Common myeloid progenitor, CD34-positive (primary cell): ENCODE measurements around the gene L3MBTL1.

Experiments
- CTCF ChIA-PET: fragments of 350-600 bp; sonication (Branson Sonifier 250); formaldehyde crosslinking; loops from one replicate; lab custom pipeline; 2021; ENCODE audit warnings: antibody characterized with exemption; lab: Charles Lee
- POLR2A ChIA-PET: fragments of 350-600 bp; sonication (Branson Sonifier 250); formaldehyde crosslinking; loops from one replicate; lab custom pipeline; 2021; ENCODE audit warnings: antibody characterized with exemption; lab: Charles Lee
- DNase-seq, 3 donors: peaks; one replicate each; pipeline versions ENCODE4 v3.0.0 to v3.0.0-alpha.2; 2013
- H3K27ac ChIP-seq, 2 experiments: 1 replicate in 1 of 2; 2 replicates in 1 of 2; pipeline ENCODE4 v1.7.0; 2013; ENCODE audit warnings: inconsistent platforms in 2 of 2, low read length in 2 of 2, mild to moderate bottlenecking in 2 of 2, low read depth in 1 of 2, moderate library complexity in 1 of 2; ENCODE audit not compliant: severe bottlenecking in 2 of 2, insufficient read depth in 1 of 2, poor library complexity in 1 of 2
- H3K27me3 ChIP-seq, 5 experiments: replicated peaks in 2 of 5; 1 replicate in 3 of 5; 2 replicates in 2 of 5; pipeline versions ENCODE4 v1.6.1 to v1.7.0; 2013; ENCODE audit warnings: low read length in 4 of 5, mild to moderate bottlenecking in 2 of 5, moderate library complexity in 2 of 5, inconsistent platforms in 1 of 5; ENCODE audit not compliant: insufficient read depth in 5 of 5, control insufficient read depth in 4 of 5
- H3K36me3 ChIP-seq, 4 experiments: 1 replicate in 2 of 4; 2 replicates in 2 of 4; pipeline versions ENCODE4 v1.6.1 to v1.7.0; 2013; ENCODE audit warnings: low read length in 3 of 4, control low read depth in 1 of 4, mild to moderate bottlenecking in 1 of 4; ENCODE audit not compliant: control insufficient read depth in 4 of 4, insufficient read depth in 4 of 4
- H3K4me1 ChIP-seq, 4 experiments: 1 replicate in 3 of 4; 2 replicates in 1 of 4; pipeline versions ENCODE4 v1.6.1 to v1.7.1; 2013; ENCODE audit warnings: low read length in 3 of 4, mild to moderate bottlenecking in 3 of 4, control low read depth in 1 of 4, inconsistent platforms in 1 of 4, moderate library complexity in 1 of 4; ENCODE audit not compliant: control insufficient read depth in 4 of 4, insufficient read depth in 4 of 4; ENCODE audit errors: control extremely low read depth in 1 of 4
- H3K4me3 ChIP-seq, 7 experiments: 1 replicate in 4 of 7; 2 replicates in 3 of 7; pipeline versions ENCODE4 v1.5.1 to v1.7.0; 2013; ENCODE audit warnings: mild to moderate bottlenecking in 7 of 7, low read length in 6 of 7, moderate library complexity in 6 of 7, inconsistent platforms in 2 of 7, low read depth in 2 of 7, control low read depth in 1 of 7; ENCODE audit not compliant: insufficient read depth in 4 of 7, control insufficient read depth in 1 of 7; ENCODE audit errors: extremely low read depth in 1 of 7
- H3K9me3 ChIP-seq, 5 experiments: 1 replicate in 4 of 5; 2 replicates in 1 of 5; pipeline versions ENCODE4 v1.6.1 to v1.7.1; 2013; ENCODE audit warnings: low read length in 4 of 5, mild to moderate bottlenecking in 2 of 5, inconsistent platforms in 1 of 5, low read depth in 1 of 5, moderate library complexity in 1 of 5; ENCODE audit not compliant: control insufficient read depth in 4 of 5, insufficient read depth in 2 of 5; ENCODE audit errors: control extremely low read depth in 1 of 5
- WGBS: methylation state at CpG from one replicate; pipeline ENCODE4 v1.1.5; 2013; ENCODE audit not compliant: insufficient coverage; 5-methylcytosine and 5-hydroxymethylcytosine counted together

The L3MBTL1 gene

DNA sequence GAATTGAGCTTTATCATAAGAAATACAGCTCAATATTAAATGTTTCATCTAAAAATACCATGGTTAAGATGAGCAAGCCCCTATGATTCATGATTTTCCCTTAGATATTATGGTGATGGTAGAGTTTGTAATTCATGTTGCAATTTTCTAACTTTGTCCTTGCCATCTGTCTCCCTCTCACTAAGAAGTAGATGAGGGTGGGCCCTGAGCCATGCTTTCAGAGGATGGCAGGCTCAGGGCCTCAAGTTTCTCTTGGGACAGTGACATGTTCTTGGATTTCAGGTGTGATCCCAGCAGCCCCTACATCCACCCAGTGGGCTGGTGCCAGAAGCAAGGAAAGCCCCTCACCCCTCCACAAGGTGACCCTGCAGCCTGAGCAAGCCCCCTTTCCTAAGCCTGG is 25.6 kb downstream of the L3MBTL1 start:
- H3K9me3 ChIP-seq = no peaks in the 10 kb centered on the region
- no peaks in the 10 kb centered on the region for H3K27me3 ChIP-seq
- H3K27ac ChIP-seq = no peak overlapping the region
- H3K36me3 ChIP-seq = peaks cover 0 to 29% (median 9%) of the 10 kb centered on the region in 4 experiments
- H3K4me1 ChIP-seq = no peaks in the 10 kb centered on the region
- ChIA-PET POLR2A (interaction anchor here (0.9 kb wide), 1 partner anchor 11 kb away, joined by 4 read pairs; no protein-coding TSS in a partner anchor), CTCF (interaction anchor here (0.9 to 2.0 kb wide), 2 partner anchors 10 to 84 kb away, joined by 4 to 5 read pairs; no protein-coding TSS in a partner anchor)
- no peak overlapping the region for H3K4me3 ChIP-seq
- DNase-seq = no peak

DNA sequence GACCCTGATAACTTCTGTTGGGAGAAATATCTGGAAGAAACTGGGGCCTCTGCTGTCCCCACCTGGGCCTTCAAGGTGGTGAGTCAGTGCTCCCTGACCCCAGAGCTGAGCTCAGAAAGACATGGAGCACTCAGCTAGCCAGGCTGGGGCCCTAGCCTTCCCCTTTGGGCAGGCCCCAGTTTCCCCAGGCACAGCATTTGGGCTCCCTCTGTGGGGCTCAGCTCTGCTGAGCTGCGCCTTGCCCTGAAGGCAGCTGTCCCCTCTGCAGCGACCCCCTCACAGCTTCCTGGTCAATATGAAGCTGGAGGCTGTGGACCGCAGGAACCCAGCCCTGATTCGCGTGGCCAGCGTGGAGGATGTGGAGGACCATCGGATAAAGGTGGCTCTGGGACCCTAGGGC is 26.5 kb downstream of the L3MBTL1 start:
- Histone ChIP-seq H3K4me1 (no peaks in the 10 kb centered on the region), H3K27ac (no peak overlapping the region), H3K9me3 (no peaks in the 10 kb centered on the region), H3K4me3 (no peak overlapping the region), H3K36me3 (peaks cover 0 to 29% (median 9%) of the 10 kb centered on the region in 4 experiments), H3K27me3 (no peaks in the 10 kb centered on the region)
- CTCF ChIA-PET = interaction anchor here (0.6 to 1.8 kb wide), 2 partner anchors 8 to 179 kb away, joined by 3 to 6 read pairs; no protein-coding TSS in a partner anchor
- WGBS = 97% methylated on average over 7 of the region's 7 CpGs
- DNase-seq = no peak
- POLR2A ChIA-PET = no interaction called here

DNA sequence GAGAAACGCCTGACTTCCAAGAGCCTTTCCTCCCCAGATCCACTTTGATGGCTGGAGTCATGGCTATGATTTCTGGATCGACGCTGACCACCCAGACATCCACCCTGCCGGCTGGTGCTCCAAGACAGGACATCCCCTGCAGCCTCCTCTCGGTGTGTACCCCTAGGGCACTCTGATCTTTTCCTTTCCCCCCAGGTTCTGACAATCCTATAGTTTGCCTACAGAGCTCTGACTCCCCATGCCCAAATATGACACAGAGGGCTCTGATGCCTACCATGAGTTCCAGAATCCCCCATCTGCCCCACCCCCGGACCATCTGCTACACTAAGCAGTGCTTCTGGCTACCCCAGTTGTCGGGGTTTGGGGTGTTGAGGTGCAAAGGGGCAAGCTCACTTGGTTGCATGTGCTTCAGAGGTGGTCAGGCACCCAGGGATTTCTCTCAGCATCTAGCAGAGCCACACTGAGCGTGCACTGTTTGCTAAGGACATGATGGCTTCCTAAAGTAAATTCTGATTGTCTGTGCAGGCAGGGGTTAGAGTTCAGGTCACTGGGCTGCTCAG is 27.4 kb downstream of the L3MBTL1 start:
- H3K36me3 ChIP-seq = peaks cover 0 to 25% (median 9%) of the 10 kb centered on the region in 4 experiments
- ChIA-PET CTCF (interaction anchor here (1.8 kb wide), 1 partner anchor 9 kb away, joined by 6 read pairs; no protein-coding TSS in a partner anchor), POLR2A (no interaction called here)
- DNase-seq = no peak
- H3K27me3 ChIP-seq = no peaks in the 10 kb centered on the region
- no peak overlapping the region for H3K27ac ChIP-seq
- H3K4me1 ChIP-seq = no peaks in the 10 kb centered on the region
- H3K9me3 ChIP-seq = no peaks in the 10 kb centered on the region
- no peak overlapping the region for H3K4me3 ChIP-seq
- WGBS = 97% methylated on average over 7 of the region's 8 CpGs

DNA sequence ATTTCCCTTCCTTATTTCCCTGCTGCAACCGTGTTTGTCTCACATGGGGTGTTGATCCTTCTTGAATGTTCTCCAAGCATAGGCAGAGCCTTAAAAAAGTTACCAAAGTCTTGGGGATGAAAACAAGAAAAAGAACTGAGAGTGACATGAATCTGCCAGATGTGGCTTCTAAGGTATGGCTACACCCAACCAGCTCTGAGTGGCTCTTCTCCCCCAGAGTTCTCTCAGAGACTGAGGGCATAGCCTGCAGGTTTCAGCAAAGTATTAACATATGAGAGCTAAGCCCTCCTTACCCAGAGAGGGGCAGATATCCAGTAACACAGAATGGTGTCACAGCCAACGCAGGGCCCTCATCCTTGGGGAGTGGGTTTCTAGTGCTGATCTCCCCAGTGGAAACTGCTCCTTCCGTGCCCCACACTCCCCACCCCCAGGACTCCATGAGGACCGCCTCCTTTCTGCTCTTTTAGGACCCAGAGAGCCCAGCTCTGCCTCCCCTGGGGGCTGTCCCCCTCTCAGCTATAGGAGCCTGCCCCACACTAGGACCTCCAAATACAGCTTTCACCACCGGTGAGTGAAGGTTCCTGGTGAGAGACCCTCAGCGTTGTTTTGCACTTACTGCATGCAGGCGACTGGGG is 28.0 kb downstream of the L3MBTL1 start:
- Histone ChIP-seq H3K4me1 (no peaks in the 10 kb centered on the region), H3K4me3 (no peak overlapping the region), H3K36me3 (peaks cover 0 to 24% (median 8%) of the 10 kb centered on the region in 4 experiments), H3K9me3 (no peaks in the 10 kb centered on the region), H3K27me3 (no peaks in the 10 kb centered on the region), H3K27ac (no peak overlapping the region)
- POLR2A ChIA-PET = no interaction called here
- 92% methylated on average over 6 of the region's 7 CpGs for WGBS
- CTCF ChIA-PET = interaction anchor here (0.5 to 1.8 kb wide), 2 partner anchors 10 to 19 kb away, joined by 3 to 6 read pairs; no protein-coding TSS in a partner anchor
- DNase-seq = no peak

GRCh38 chr20:43536041-43536816 is 28.7 kb downstream of the L3MBTL1 start:
- CTCF ChIA-PET = interaction anchor here (0.5 to 1.4 kb wide), 4 partner anchors 13 to 87 kb away, joined by 3 to 4 read pairs (median 3); no protein-coding TSS in a partner anchor
- 89% methylated on average over 14 of the region's 19 CpGs for WGBS

GRCh38 chr20:43536817-43537440 is 29.4 kb downstream of the L3MBTL1 start:
- H3K4me1 ChIP-seq = no peaks in the 10 kb centered on the region
- no peak overlapping the region for H3K27ac ChIP-seq
- H3K36me3 ChIP-seq = peaks cover 0 to 28% (median 9%) of the 10 kb centered on the region in 4 experiments
- no peaks in the 10 kb centered on the region for H3K27me3 ChIP-seq
- no peak overlapping the region for H3K4me3 ChIP-seq
- ChIA-PET CTCF (interaction anchor here (0.7 to 1.4 kb wide), 5 partner anchors 12 to 157 kb away, joined by 3 to 4 read pairs (median 3); no protein-coding TSS in a partner anchor), POLR2A (no interaction called here)
- no peak for DNase-seq
- H3K9me3 ChIP-seq = no peaks in the 10 kb centered on the region
- WGBS = 100% methylated on average over 2 of the region's 2 CpGs

More at GRCh38 chr20:43536041-43536816, 28.7 kb downstream of the L3MBTL1 start:
- Histone ChIP-seq H3K4me1 (no peaks in the 10 kb centered on the region), H3K27ac (no peak overlapping the region), H3K4me3 (no peak overlapping the region), H3K36me3 (peaks cover 0 to 28% (median 9%) of the 10 kb centered on the region in 4 experiments), H3K9me3 (no peaks in the 10 kb centered on the region), H3K27me3 (no peaks in the 10 kb centered on the region)
- DNase-seq = no peak
- POLR2A ChIA-PET = no interaction called here
